OCI-LY3 (cell line): ENCODE results near the gene ACSS2.

ENCODE experiments used
- EZH2phosphoT487 ChIP-seq: fragments of 200-600 bp; shearing (Covaris generic); IDR thresholded peaks from 2 replicates; pipeline ENCODE4 v1.6.1; 2018; ENCODE audit warnings: antibody characterized with exemption, mixed run types, low read depth
- TF ChIP-seq, protein P1 (sequence below): fragments of 200-600, 300-600 bp; sonication (generic); IDR thresholded peaks from 2 replicates; pipeline ENCODE4 v1.5.1; 2014; ENCODE audit warnings: antibody characterized with exemption, low read length, low read depth

DNA sequence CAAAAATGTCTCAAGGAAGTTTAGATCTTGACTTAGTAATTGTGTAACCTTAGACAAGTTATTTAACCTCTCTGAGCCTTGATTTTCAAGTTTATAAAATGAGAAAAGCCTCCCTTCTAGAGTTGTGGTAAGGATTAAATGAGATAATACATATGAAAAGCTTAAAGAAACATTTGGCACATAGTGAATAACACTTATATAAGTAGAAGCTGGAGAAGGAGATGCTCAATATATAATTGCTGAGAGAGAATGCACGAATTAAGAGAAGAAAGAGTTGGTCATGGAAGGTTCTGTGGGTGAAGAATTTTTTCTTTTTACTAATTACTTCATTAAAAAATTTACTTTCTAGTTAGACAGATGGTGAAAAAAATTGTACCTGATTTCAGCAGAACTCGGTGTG, 5.3 kb downstream of the ACSS2 start:
- TF ChIP-seq EZH2phosphoT487: no peak
- TF ChIP-seq, protein P1, sequence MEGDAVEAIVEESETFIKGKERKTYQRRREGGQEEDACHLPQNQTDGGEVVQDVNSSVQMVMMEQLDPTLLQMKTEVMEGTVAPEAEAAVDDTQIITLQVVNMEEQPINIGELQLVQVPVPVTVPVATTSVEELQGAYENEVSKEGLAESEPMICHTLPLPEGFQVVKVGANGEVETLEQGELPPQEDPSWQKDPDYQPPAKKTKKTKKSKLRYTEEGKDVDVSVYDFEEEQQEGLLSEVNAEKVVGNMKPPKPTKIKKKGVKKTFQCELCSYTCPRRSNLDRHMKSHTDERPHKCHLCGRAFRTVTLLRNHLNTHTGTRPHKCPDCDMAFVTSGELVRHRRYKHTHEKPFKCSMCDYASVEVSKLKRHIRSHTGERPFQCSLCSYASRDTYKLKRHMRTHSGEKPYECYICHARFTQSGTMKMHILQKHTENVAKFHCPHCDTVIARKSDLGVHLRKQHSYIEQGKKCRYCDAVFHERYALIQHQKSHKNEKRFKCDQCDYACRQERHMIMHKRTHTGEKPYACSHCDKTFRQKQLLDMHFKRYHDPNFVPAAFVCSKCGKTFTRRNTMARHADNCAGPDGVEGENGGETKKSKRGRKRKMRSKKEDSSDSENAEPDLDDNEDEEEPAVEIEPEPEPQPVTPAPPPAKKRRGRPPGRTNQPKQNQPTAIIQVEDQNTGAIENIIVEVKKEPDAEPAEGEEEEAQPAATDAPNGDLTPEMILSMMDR: no peak
